Measurements from ENCODE around the gene ADAMTS17. TPM values are rescaled to one million over a fixed set of nuclear protein-coding genes. Genes with fewer than 3 reads are reported as not detected.

Gene ADAMTS17
- total and polyA plus RNA-seq, 9 of the 15 experiments (the other 6 are each of a cell fraction or from before 2014, with no cell fraction given), result 0.01 to 0.14 (median 0.07) TPM; not detected in 6

DNA sequence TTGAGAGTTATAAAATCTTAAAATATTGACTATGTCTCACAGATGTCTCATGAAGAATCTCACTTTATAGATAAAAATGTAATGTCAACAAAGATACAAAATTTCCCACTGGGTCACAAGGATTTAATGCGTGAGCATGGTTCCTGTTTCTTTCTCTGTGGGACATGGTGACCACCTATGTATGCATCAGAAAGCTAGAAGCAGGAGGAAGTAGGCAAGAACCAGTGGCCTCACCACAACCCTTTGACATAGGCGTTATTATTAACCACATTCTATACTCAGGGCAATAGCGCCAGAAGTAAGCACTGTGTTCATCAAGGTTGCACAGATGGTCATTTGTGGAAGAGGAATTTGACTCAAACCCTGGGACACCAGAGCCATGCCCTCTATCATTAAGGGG, 11.7 kb upstream of the ADAMTS17 start (continued):
- TF ChIP-seq, protein P1, sequence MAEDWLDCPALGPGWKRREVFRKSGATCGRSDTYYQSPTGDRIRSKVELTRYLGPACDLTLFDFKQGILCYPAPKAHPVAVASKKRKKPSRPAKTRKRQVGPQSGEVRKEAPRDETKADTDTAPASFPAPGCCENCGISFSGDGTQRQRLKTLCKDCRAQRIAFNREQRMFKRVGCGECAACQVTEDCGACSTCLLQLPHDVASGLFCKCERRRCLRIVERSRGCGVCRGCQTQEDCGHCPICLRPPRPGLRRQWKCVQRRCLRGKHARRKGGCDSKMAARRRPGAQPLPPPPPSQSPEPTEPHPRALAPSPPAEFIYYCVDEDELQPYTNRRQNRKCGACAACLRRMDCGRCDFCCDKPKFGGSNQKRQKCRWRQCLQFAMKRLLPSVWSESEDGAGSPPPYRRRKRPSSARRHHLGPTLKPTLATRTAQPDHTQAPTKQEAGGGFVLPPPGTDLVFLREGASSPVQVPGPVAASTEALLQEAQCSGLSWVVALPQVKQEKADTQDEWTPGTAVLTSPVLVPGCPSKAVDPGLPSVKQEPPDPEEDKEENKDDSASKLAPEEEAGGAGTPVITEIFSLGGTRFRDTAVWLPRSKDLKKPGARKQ (CRISPR knock-in tag; IDR thresholded peaks at IDR 0.05), result no peak
- TF ChIP-seq EGR1 (conservative IDR thresholded peaks at IDR 0.05) (no peak), EP300 (IDR thresholded peaks at IDR 0.05; ENCODE audit: low read length) (no peak)
- TF ChIP-seq, protein P2, sequence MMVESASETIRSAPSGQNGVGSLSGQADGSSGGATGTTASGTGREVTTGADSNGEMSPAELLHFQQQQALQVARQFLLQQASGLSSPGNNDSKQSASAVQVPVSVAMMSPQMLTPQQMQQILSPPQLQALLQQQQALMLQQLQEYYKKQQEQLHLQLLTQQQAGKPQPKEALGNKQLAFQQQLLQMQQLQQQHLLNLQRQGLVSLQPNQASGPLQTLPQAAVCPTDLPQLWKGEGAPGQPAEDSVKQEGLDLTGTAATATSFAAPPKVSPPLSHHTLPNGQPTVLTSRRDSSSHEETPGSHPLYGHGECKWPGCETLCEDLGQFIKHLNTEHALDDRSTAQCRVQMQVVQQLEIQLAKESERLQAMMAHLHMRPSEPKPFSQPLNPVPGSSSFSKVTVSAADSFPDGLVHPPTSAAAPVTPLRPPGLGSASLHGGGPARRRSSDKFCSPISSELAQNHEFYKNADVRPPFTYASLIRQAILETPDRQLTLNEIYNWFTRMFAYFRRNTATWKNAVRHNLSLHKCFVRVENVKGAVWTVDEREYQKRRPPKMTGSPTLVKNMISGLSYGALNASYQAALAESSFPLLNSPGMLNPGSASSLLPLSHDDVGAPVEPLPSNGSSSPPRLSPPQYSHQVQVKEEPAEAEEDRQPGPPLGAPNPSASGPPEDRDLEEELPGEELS (CRISPR knock-in tag; IDR thresholded peaks at IDR 0.05; ENCODE audit: borderline replicate concordance), result no peak
- TF ChIP-seq, protein P3, sequence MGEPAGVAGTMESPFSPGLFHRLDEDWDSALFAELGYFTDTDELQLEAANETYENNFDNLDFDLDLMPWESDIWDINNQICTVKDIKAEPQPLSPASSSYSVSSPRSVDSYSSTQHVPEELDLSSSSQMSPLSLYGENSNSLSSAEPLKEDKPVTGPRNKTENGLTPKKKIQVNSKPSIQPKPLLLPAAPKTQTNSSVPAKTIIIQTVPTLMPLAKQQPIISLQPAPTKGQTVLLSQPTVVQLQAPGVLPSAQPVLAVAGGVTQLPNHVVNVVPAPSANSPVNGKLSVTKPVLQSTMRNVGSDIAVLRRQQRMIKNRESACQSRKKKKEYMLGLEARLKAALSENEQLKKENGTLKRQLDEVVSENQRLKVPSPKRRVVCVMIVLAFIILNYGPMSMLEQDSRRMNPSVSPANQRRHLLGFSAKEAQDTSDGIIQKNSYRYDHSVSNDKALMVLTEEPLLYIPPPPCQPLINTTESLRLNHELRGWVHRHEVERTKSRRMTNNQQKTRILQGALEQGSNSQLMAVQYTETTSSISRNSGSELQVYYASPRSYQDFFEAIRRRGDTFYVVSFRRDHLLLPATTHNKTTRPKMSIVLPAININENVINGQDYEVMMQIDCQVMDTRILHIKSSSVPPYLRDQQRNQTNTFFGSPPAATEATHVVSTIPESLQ (CRISPR knock-in tag; IDR thresholded peaks at IDR 0.05), result no peak
